ENCODE results near the gene FBXO46. TPM values are rescaled to one million over a fixed set of nuclear protein-coding genes. Genes with fewer than 3 reads are reported as not detected.

Gene FBXO46
- total RNA-seq, 1 experiment from 2014 or later, result 18.8 TPM

- Histone ChIP-seq H3K27me3 (replicated peaks; ENCODE audit: insufficient read depth, low read depth, low read length, poor library complexity) (no peaks in the 10 kb centered on the region), H3K27ac (ENCODE audit: low read depth, low read length, poor library complexity, severe bottlenecking) (no peak overlapping the region), H3K4me3 (ENCODE audit: low read depth, low read length, poor library complexity, severe bottlenecking) (peak overlapping the region; percentile 42), H3K4me1 (ENCODE audit: insufficient read depth, low read length, poor library complexity, severe bottlenecking) (peaks cover 10% of the 10 kb centered on the region), H3K36me3 (ENCODE audit: insufficient read depth, low read length, poor library complexity, severe bottlenecking) (no peaks in the 10 kb centered on the region), H3K9me3 (ENCODE audit: low read depth, low read length, poor library complexity, severe bottlenecking) (no peaks in the 10 kb centered on the region)
- intact Hi-C loops (cut with micrococcal nuclease; ENCODE audit: unreplicated experiment), result no loop called here
- DNase-seq (ENCODE audit: low spot score), result peak; percentile 97
- TF ChIP-seq, protein P1, sequence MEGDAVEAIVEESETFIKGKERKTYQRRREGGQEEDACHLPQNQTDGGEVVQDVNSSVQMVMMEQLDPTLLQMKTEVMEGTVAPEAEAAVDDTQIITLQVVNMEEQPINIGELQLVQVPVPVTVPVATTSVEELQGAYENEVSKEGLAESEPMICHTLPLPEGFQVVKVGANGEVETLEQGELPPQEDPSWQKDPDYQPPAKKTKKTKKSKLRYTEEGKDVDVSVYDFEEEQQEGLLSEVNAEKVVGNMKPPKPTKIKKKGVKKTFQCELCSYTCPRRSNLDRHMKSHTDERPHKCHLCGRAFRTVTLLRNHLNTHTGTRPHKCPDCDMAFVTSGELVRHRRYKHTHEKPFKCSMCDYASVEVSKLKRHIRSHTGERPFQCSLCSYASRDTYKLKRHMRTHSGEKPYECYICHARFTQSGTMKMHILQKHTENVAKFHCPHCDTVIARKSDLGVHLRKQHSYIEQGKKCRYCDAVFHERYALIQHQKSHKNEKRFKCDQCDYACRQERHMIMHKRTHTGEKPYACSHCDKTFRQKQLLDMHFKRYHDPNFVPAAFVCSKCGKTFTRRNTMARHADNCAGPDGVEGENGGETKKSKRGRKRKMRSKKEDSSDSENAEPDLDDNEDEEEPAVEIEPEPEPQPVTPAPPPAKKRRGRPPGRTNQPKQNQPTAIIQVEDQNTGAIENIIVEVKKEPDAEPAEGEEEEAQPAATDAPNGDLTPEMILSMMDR (conservative IDR thresholded peaks at IDR 0.05; ENCODE audit: low read depth, low read length), result no peak
- no peak for TF ChIP-seq EZH2 (IDR thresholded peaks at IDR 0.05; ENCODE audit: borderline replicate concordance, low read depth, low read length, poor library complexity, severe bottlenecking)
- POLR2A ChIA-PET (ENCODE audit: low non-redundant PET), result interaction anchor here (0.5 to 0.7 kb wide), 3 partner anchors 24 to 1629 kb away, joined by 3 to 5 read pairs (median 3); no protein-coding TSS in a partner anchor
- CTCF ChIA-PET, result interaction anchor here (0.6 to 1.1 kb wide), 4 partner anchors 13 to 772 kb away, joined by 3 to 6 read pairs (median 5); partner anchors contain the start of genes QPCTL and SNRPD2
- BruUV-seq (replicated peaks), result no TSS peak
These were observed 53.1 kb downstream of the FBXO46 start for GRCh38 chr19:45677351-45678230.

GRCh38 chr19:45676851-45677263 is 53.8 kb downstream of the FBXO46 start:
- CTCF ChIA-PET, result interaction anchor here (1.1 kb wide), 1 partner anchor 16 kb away, joined by 6 read pairs; the partner anchor contains the start of genes QPCTL and SNRPD2
- intact Hi-C loops (cut with micrococcal nuclease; ENCODE audit: unreplicated experiment), result no loop called here
- DNase-seq (ENCODE audit: low spot score), result no peak
- Histone ChIP-seq H3K4me3 (ENCODE audit: low read depth, low read length, poor library complexity, severe bottlenecking) (peak overlapping the region; percentile 42), H3K36me3 (ENCODE audit: insufficient read depth, low read length, poor library complexity, severe bottlenecking) (no peaks in the 10 kb centered on the region), H3K4me1 (ENCODE audit: insufficient read depth, low read length, poor library complexity, severe bottlenecking) (peaks cover 7% of the 10 kb centered on the region), H3K27ac (ENCODE audit: low read depth, low read length, poor library complexity, severe bottlenecking) (no peak overlapping the region), H3K9me3 (ENCODE audit: low read depth, low read length, poor library complexity, severe bottlenecking) (no peaks in the 10 kb centered on the region), H3K27me3 (replicated peaks; ENCODE audit: insufficient read depth, low read depth, low read length, poor library complexity) (no peaks in the 10 kb centered on the region)
- no TSS peak for BruUV-seq (replicated peaks)
- POLR2A ChIA-PET (ENCODE audit: low non-redundant PET), result no interaction called here
- TF ChIP-seq, protein P1 (conservative IDR thresholded peaks at IDR 0.05; ENCODE audit: low read depth, low read length), result no peak
- TF ChIP-seq EZH2 (IDR thresholded peaks at IDR 0.05; ENCODE audit: borderline replicate concordance, low read depth, low read length, poor library complexity, severe bottlenecking), result no peak

- POLR2A ChIA-PET (ENCODE audit: low non-redundant PET), result no interaction called here
- DNase-seq (ENCODE audit: low spot score), result no peak
- CTCF ChIA-PET, result no interaction called here
- no peaks in the 10 kb centered on the region for H3K27me3 ChIP-seq (replicated peaks; ENCODE audit: insufficient read depth, low read depth, low read length, poor library complexity)
- no TSS peak for BruUV-seq (replicated peaks)
- H3K4me3 ChIP-seq (ENCODE audit: low read depth, low read length, poor library complexity, severe bottlenecking), result no peak overlapping the region
- no peaks in the 10 kb centered on the region for H3K36me3 ChIP-seq (ENCODE audit: insufficient read depth, low read length, poor library complexity, severe bottlenecking)
- intact Hi-C loops (cut with micrococcal nuclease; ENCODE audit: unreplicated experiment), result no loop called here
- TF ChIP-seq, protein P1 (conservative IDR thresholded peaks at IDR 0.05; ENCODE audit: low read depth, low read length), result no peak
- no peak for TF ChIP-seq EZH2 (IDR thresholded peaks at IDR 0.05; ENCODE audit: borderline replicate concordance, low read depth, low read length, poor library complexity, severe bottlenecking)
- peaks cover 7% of the 10 kb centered on the region for H3K4me1 ChIP-seq (ENCODE audit: insufficient read depth, low read length, poor library complexity, severe bottlenecking)
- H3K27ac ChIP-seq (ENCODE audit: low read depth, low read length, poor library complexity, severe bottlenecking), result no peak overlapping the region
- H3K9me3 ChIP-seq (ENCODE audit: low read depth, low read length, poor library complexity, severe bottlenecking), result no peaks in the 10 kb centered on the region
These were observed 55.8 kb downstream of the FBXO46 start for GRCh38 chr19:45674946-45675345.

Data from A673 (cell line).